Inflammatory macrophage treated with lipopolysaccharide for 1 hour (primary cell): ENCODE data around the gene FUCA1.
"Not testable (repeated sequence)": the region's sequence is repeated elsewhere in the genome, so short reads cannot be mapped to it uniquely, and the experiment has no call there.

Experiments used
- DNase-seq, 2 donors: peaks; one replicate each; pipeline ENCODE4 v3.0.0-alpha.2; 2020 to 2022

The FUCA1 gene

DNA sequence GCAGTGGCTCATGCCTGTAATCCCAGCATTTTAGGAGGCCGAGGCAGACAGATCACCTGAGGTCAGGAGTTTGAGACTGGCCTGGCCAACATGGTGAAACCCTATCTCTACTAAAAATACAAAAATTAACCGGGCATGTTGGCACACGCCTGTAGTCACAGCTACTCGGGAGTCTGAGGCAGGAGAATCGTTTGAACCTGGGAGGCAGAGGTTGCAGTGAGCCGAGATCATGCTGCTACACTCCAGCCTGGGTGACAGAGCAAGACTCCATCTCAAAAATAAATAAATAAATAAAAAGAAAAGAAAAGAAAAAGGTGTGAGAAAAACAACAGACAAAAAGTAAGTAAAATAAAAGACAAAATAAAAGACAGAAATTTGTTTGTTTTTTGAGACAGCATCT, 33.9 kb downstream of the FUCA1 start:
- not testable (repeated sequence) for DNase-seq

DNA sequence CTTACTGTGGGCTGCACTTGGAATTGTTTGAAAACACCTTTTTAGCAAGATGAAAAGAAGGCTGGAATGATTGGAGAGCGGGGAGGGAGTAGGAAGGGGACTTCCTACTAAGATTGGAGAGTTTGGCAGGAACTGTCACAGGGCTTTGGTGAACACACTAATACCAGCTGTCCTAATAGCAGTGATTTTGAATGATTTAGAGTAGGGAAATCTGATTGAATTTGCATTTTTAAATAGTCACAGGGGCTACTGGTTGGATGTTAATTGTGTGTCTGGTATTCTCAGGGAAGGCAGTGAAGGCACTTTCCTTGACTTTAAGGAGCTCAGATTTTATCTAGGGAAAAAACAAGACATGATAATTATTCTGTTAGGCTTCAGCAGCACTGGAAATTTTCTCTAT, 40.4 kb downstream of the FUCA1 start:
- DNase-seq, result no peak

DNA sequence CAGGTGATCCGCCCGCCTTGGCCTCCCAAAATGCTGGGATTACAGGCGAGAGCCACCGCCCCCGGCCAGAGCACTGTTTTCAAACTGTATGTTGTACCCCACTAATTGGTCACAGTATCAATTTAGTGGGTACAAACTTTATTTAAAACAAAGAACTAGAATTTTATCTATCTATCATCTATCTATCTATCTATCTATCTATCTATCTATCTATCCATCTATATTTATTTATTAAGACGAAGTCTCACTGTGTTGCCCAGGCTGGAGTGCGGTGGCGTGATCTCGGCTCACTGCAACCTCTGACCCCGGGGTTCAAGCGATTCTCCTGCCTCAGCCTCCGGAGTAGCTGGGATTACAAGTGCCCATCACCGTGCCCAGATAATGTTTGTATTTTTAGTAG, 41.5 kb downstream of the FUCA1 start:
- DNase-seq, result not testable (repeated sequence)

DNA sequence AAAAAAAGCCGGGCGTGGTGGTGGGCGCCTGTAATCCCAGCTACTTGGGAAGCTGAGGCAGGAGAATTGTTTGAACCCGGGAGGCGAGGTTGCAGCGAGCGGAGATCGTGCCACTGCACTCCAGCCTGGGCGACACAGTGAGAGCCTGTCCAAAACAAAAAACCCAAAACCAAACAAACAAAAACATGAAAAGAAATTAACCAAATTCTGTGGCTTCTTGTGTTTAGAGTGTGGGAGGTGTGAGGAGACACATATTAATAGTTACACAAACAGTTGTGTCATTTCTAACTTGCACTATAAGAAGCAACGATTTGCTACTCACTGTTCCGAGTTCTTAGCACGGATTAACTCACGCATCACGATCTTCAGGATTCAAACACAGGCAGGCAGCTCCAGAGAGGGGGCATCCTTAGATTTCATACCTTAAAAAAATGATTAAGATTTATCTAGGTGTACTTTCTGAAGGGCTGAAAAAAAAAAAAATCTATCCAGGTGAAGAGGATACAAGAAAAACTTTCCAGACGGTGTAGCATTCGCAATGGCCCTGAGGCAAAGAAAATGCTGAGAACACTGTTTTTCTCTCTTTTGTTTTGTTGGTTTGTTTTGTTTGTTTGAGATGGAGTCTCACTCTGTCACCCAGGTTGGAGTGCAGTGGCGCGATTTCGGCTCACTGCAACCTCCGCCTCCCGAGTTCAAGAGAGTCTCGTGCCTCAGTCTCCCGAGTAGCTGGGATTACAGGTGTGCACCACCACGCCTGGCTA, 42.1 kb downstream of the FUCA1 start:
- DNase-seq, result peak in 1 of 2 donors; percentile 30

DNA sequence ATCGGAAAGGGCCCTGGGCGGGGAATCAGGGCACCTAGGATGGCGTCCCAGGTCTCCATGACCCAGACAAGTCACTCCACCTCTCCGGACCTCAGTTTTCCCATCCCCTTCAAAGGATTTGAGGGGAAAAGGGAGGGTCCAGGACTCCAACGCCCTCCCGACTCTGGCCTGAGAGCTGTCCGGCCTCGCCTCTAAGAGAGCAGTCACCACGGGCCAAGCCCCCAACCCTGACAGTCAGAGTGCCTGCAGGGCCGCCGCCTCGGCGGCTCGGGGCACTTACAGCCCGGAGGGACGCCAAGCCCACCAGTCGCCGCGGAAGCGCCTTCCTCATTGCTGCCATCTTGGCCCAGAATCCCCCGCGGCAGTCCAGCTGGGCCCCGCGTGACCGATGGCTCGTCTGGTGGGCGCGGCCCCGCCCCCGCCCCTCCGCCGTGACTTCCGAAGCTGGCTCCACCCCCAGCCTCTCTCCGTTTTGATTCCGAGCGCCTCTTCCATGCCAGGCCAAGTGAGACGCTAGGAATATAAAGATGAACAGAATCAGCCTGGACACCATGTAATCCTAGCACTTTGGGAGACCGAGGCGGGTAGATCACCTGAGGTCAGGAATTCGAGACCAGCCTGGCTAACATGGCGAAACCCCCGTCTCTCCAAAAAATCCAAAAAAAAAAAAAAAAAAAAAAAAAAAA, 42.9 kb downstream of the FUCA1 start, which contains the start of gene HMGCL:
Gene HMGCL, minus strand, starts transcription at position 354 of the 686 bp plus-strand sequence. Its CDS starts 14 bp downstream, at position 340.
- DNase-seq, result peak; percentile 88 to 94

DNA sequence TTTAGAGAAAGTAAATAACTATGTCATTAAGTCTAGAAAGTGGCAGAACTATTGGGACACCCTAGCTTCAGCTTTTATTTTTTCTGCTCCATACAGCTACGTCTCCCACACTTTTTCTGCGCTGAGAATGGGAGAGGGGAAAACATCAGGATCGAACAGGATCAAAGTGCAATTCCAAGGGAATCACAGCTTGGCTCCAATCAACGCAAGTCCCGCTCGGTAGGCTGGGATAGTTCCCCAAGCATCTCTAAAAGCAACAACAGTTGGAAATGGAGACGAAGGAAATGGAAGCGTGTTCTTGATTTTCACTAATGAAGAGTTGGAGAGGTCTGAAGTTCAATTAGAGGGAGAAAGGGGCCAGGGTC, 43.4 kb downstream of the FUCA1 start:
- DNase-seq, result no peak

DNA sequence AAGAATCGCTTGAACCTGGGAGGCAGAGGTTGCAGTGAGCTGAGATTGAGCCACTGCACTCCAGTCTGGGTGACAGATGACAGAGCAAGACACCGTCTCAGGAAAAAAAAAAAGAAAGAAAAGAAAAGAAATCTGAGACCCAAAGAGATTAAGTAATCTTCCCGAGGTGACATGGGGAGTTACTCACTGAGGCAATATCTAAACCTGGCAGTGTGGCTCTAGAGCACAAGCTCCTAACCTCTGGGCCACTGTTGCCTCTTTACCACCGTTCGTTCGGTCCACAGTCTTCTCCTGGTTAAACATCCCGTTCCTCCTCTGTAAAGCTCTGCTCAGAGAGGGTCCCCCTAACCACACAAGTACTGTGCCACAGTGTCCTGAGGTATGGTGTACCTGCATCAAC, 44.3 kb downstream of the FUCA1 start:
- no peak for DNase-seq

DNA sequence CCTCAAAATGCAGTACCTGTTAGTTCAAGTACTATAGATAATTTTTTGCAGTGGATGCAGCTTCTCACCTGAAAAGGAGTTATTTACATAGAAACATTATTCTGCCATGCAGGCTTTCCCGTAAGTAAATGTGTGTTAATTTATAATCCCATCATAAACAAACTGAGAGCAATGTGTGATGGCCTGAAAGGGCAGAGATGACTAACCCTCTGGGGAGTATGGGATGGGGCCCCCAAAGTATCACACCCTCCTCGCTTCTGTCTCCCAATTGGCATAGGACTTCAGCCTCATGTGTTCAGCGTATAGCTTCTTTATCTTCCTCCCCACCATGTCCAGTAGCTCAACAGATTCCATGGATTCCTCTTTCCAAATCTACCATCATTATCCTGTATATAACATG, 50.5 kb downstream of the FUCA1 start:
- no peak for DNase-seq

DNA sequence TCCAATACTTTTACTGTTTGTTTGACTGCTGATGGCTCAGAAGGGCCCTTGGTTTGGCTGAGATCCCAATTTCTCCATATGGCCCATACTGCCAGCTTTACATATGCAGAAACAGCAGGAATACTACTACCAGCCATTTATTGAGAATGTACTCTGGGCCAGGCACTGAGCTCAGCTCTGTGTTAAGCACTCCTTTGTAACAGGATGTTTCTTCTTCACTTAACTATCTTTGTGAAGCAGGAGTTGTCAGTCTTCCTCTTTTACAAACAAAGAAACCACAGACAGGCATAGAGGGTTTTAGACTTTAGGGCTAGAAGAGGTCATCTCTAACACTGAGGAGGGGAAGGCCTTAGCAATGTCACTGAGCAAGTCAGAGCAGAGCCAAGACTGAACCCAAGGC, 51.2 kb downstream of the FUCA1 start:
- no peak for DNase-seq

DNA sequence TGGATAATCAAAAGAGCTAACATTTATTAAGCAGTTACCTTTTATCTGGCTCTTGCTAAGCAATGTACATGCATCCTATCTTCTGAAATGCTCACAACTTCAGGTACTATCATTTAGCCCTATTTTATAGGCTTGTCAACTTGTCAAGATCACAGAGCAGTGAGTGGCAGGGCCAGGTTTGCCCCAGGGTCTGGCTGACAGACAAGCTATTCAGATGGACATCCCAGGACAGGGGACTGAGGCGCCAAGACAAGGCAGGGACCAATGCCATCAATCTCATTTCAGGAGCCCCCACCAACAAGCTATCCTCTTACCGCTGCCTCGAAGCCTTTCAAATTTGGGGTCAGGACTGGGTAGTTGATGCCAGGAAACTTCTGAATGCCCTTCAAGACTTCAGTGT, 51.7 kb downstream of the FUCA1 start:
- DNase-seq, result no peak

DNA sequence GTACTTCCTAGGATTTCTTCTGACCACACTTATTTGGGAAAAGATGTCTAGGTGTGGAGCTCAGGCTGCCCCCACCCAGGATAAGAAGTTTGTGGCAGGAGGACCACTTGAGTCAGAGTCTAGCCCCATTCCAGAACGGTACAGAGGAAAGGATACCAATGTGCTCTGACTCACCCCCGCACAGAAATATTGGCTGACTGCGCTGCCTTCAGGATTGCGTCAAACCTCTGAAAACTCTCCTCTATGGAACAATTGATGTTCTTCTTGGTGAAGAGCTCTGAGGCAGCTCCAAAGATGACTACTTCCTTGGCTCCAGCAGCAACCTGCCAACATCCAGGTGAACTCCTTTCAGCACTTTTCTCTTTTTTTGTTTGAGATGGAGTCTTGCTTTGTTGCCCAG, 54.1 kb downstream of the FUCA1 start:
- DNase-seq, result no peak

DNA sequence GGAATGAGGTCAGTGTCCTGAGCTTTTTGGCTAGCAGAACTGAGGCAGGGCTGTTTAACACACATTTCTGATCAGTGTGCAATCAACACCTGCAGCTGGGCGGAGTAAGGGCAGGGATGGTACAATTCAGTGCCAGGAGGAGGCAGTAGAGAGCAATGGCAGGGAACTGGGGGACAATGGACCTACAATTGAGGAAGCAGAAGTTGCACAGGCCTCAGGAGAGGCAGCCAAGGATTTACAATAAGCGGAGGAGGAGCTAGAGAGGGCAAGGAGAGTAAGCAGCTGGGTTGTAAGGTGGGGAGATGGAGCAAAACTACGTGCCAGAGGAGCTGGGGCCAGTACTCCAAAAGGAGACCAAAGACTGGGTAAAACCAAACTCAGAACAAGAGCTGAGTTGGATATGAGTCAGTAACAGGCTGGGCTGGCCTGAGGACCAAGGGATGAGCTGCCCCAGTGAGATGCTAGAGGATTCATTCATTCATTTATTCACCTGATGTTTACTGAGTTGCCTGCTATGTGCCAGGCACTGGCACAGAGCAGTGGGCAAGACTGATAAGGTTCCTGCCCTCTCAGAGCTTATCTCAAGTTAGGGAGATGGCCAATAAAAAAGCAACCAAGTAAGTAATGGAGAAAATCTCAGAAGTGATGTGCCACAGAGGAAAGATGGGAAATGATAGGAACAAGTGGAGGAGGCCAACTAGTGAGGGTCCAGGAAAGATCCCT, 57.1 kb downstream of the FUCA1 start:
- peak; percentile 79 to 94 for DNase-seq

DNA sequence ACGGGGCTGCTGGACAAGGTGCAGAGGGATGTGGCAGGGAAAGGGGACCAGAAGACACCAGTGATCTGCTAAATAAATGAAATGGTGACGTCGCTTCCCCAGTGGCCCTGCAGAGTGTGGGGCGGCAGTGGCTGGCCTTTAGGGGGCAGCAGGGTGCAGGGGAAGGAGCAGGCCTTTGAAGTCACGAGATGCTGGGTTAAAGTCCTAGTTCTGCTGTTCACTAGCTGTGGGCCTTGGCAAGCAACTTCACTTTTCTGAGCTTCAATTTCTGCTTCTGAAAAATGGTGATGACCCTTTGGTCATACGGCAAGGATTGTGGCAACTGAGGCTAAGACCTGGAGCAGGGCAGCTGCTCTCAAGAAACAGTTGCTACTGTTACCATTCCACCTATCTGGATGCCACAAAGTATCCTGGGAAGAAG, 58.3 kb downstream of the FUCA1 start:
- DNase-seq, result peak; percentile 84 to 94

DNA sequence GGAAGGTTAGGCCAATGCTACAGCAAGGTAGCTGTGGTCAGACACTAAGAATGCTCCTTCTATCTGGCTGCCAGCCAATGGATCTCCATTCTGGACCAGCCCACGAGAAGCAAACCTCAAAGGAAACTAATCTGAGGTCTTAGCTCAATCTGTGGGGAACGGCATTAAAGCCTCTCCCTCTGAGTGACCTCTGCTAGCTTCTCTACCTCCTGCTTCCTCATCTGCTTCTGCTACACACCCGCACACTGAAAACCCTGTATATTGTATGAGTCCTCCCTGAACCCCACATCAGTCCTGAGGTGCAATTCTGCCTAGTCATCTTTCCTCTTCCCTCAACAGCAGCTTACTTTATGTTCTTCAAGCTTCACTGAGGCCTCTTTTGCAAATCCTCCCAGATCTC, 60.6 kb downstream of the FUCA1 start:
- DNase-seq, result no peak

DNA sequence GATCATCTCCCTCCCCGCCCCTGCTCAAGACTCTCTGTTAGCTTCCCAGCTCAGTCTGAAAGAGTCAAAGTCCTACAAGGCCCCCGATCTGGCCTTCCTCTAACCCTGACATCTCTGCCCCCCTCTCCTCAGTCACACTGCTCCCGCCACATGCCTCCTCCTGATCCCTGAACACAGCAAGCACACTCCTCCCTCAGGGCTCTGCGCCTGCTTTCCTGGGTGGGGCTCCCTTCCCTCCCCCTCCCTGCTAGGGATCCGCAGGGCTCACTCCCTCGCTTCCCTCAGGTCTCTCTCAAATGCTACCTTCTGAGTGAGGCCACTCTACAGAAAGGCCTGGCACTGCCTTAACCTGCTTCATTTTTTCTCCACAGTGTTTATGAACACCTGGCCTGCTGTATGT, 61.8 kb downstream of the FUCA1 start:
- DNase-seq, result no peak

DNA sequence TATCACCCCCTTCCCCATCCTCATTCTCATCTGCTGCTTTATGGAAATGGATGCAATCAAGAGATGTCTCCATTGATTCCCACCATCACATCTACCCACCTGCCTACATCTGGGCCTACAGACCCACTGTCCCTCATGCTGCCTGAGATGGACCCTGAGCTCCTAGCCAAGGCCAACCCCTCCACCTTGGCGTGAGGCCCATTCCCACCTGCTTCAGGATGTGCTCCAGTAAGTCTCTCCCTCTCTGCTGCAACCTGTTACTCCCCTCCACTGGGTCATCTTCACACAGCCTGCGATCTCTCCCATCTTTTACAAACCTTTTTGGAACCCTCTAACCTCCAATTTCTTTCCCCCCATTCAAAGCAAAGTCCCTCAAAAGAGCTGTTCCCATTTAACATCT, 63.1 kb downstream of the FUCA1 start:
- DNase-seq, result no peak

DNA sequence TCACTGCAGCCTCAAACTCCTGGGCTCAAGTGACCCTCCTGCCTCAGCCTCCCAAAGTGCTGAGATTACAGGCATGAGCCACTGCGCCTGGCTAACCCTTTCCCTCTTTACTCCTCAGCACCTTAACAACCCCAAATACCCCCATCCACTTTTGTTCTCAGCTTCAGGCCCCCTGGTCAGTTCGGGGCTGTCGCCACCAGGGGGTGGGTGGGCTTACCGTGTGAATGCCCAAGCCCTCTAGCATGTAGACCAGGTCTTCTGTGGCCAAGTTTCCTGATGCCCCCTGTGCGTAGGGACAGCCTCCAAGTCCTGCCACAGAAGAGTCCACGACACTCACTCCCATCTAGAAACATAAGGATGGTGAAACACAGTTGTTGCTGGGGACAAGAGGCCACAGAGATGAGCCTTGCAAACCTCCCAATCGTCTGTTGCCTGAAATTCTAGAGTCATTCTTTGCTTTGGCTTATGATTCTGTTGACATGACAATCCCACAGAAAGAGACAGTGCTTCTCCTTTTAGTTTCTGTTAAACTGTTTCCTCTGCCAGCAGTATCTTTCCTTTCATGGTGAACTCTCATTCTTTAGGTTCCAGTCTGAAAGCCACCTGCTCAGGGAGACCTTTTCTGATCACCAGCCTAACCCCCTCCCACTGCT, 63.8 kb downstream of the FUCA1 start:
- no peak for DNase-seq

DNA sequence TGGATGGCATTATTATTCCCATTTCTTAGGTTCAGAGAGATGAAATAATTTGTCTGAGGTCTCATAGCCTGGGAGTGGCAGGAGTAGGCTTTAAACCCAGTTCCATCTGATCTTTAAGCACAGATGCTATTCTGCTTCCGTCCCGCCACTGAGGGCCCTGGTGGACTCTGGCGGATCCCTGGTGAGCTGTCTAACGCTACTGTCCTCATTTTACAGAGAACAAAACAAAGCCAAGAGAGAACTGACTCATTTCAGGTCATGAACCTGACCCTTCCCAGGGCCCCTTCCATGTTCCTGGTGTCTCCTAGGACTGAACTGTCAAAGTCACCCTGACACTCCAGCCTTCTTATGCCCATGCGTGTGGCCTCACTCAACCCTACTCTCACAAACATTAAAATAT, 64.4 kb downstream of the FUCA1 start:
- DNase-seq, result no peak

DNA sequence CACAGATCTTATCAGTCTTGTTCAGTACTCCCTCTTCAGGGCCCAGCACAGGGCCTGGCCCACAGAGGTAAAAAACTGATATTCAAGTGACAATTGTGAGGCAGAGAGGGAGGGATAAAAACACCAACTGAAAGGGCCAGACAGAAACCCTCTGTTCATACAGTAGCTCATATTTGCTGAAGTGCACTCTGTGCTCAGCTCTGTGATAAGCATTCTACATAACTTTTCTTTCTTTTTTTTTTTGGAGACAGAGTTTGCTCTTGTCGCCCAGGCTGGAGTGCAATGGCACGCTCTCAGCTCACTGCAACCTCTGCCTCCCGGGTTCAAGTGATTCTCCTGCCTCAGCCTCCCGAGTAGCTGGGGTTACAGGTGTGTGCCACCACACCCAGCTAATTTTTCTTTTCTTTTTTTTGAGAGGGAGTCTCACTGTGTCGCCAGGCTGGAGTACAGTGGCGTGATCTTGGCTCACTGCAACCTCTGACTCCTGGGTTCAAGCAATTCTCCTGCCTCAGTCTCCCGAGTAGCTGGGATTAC, 65.2 kb downstream of the FUCA1 start:
- not testable (repeated sequence) for DNase-seq

DNA sequence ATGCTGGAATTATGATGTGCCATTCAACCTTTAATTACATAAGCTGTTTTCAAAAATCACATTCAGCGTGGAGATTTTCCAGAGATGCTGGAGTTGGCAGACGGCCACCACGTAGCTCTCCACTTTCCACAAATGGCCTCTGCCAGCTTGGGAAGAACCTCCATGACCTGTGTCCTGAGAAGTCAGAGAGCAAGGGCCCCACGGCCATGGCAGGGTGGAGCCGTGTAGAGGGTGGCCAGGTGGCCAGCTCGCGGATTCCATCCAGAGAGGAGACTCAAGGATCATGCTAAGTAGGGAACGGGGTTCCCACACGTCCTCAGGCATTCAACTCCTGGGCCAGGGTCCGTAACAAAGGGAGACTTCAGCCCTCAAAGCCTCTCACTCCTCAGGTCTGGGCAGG, 66.2 kb downstream of the FUCA1 start:
- no peak for DNase-seq

DNA sequence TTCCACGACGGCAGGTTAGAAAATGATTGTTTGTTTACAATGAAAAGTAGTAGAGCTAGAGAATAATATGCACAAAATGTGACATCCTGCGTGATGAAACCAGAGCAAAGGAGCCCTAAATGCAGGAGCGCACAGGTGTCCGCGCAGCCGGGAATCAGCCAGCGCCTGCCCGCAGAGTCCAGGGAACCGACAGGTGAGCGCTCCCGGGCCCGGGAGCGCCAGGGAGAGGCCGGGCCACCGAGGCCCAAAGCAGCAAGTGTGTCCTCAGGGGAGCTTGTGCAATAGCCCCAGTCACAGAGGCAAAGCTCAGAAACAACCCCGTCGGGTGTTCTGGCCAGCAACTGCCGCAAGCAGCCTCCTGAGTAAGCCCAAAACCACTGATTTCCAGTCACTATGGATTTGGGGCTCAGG, 66.7 kb downstream of the FUCA1 start:
- no peak for DNase-seq

DNA sequence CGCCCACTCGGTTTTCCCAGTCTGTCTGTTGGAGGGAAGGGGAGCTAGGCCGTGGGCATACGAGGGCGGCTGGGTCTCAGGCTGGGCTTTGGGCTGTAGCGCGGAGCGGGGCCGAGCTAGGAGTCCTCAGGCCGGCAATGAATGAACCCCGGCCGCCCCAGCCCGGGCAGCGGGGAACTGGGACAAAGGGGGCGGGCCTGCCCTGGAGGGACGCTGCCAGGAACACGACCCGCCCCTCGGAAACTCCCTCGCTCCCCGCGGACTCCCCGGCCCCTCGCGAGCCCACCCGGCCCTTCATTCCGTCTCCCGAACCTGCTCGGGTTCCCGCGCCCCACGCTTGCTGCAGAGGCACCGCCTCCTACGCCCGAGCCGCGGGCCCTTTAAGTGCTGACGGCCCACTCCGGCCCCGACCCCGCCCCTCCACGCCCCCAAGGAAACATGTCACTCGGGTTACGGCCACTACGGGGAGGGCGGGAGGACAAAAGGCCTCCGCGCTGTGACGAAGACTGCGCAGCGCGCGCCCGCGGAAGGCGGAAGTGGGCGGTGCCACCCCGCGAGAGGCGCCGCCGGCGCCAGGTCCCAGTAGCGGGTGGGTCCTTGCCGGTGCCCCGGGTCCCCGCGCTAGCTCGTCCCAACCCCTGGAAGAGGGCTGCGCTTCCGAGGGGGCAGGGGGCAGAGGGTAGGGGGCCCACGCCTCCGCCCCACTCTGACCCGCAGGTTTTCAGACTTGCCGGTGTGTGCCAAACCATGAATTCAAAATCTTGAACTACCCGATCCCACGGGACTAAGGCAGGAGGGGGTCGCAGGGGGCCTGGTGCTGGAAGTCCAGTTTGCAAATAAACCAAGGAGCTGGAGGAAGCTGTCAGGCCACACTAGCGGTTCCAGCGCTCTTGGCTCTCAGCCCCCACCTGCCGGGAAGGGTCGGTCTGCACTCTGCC, 67.4 kb downstream of the FUCA1 start, which contains the start of gene GALE:
Gene GALE, minus strand, starts transcription at position 355 of the 938 bp plus-strand sequence. CDS start 1,747 bp downstream, outside the sequence.
- DNase-seq, result peak; percentile 92 to 96
